HG02973 (cell line): ENCODE results near the gene UNC5B.

Source experiments
- ATAC-seq: cut with Tn5 transposase; IDR thresholded peaks from one replicate; pipeline ENCODE4 v1.9.1; 2021; ENCODE audit warnings: moderate library complexity; ENCODE audit not compliant: unreplicated experiment

UNC5B gene

GRCh38 chr10:71222601-71223346 is 10.4 kb downstream of the UNC5B start:
- ATAC-seq = no peak

DNA sequence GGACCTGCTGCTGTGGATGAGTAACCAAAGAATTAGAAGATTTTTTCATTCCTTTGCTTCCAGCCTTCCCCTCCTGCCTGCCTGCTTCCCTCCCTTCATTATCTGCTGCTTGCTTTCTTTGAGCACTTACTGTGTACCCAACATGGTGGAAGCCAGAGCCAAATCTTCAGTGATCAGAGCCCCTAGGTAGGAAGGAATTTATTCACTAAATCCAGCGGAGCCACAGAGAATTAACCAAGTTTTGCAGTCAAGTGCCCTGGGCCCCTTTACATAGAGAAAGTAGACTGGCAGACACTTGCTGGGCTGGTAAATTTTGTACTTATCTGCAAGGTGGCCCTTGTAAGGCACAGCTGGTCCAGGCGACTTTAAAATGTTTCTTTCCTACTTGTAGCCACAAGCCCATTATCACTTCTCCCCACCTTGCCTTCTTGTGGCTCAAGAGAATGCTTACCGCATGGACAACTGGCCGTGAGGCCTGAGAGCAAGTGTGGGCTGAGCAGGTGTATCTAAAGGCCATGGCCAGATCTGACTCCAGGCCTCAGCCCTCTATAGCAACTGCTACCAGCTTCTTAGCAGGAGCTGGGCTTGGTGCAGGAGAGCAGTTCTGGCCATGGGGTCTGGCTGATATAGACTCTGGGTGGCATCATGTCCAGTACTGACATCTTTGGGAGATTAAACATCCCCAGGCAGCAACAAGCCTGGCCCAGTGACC is 11.1 kb downstream of the UNC5B start:
- ATAC-seq = no peak

DNA sequence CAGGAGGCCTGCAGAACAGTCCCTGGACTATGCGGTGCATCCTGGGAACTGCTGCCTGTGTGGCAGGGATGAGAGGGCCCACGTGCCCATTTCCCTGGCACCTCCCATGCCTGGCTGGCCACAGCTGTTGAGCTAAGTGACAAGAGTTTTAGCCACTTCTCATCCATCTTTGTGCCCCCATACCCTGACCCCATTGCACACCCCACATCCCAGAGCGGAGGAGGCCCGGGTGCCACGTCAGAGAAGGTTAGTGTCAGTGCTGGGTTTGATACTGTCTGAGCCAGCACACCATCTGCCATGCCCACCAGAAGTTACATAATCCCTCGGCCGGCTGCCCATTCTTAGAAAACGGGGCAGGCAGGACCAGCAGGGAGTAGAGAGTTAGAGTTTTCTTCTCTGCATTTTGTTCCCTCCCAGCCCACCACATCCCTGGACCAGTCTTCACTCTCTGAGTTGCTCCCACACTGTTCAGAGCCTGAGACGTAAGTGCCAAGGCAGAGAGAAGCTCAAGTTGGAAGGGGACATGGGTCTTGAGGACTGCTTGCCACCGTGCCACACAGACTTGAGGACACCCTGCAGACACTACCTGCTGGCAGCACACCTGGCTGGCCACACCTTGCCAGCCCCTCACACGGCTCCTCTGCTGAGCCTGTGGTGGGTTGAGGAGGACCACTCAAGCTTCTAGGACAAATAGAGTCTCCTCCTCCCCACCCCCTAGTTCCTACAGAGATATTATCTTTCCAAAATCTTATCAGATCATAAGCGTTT is 13.1 kb downstream of the UNC5B start:
- ATAC-seq = no peak

GRCh38 chr10:71228875-71229675 is 16.7 kb downstream of the UNC5B start:
- ATAC-seq = no peak

GRCh38 chr10:71229726-71230655 is 17.6 kb downstream of the UNC5B start:
- no peak for ATAC-seq

- no peak for ATAC-seq
These were observed 18.3 kb downstream of the UNC5B start for GRCh38 chr10:71230656-71231025.

DNA sequence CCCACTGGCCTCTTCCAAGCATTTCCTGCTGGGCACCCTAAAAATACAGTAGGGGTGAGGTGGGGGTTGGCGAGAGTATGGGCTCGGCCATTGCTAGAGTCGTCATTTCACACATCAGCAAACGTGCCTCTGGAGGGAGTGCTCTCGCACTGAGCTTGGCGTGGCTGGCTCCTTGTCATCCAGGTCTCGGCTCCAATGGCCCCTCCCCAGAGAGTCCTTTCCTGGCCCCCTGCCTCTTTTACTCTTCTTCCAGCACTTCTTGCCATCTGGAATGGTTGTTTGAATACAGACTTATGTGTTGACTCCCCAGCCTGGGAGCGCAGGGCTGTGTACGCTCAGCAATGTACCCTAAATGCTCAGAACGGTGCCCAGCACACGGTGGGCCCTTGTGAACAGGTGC is 18.8 kb downstream of the UNC5B start:
- no peak for ATAC-seq

GRCh38 chr10:71232089-71232998 is 20.0 kb downstream of the UNC5B start:
- no peak for ATAC-seq

GRCh38 chr10:71233482-71233892 is 21.1 kb downstream of the UNC5B start:
- no peak for ATAC-seq

DNA sequence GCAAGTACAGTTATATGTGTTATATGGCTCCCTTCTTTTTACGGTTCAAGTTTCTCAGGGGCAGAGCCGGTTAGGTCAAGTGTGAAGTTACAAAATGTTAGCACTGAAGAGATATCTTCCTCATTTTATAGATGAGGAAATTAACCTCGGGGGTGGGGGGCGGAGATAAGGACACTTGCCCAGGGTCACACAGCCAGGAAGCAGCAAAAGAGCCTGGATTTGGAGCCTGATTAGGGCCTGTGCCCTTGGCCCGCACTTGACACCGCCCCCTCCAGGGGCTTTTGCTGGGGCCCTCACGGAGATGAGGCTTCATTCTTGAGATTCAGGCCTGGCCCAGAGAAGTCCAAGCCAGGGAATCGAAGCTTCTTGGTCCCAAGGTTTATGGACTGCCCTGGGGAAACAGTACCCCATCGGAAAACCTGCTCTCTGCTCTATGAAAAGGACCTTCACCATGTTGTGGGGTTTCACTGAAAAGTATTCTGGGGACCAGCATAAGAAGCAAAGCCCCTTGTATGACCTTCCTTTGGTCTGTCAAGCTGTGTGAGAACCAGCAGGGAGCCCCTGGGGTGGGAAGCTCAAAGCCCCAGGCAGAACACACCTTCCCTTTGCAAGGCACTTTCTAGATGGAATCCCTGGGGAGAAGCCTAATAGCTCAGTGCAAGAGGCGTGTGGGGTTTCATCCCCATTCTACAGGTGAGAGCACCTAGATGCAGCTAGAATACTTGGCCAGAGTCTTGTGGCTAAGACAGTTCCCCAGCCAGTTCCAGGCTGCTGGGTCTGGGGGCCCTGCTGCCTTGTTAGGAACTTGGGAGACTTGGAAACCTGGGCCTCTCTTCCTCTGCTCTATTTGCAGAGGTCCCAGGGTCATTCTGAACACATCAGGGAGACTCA is 21.9 kb downstream of the UNC5B start:
- ATAC-seq = no peak

DNA sequence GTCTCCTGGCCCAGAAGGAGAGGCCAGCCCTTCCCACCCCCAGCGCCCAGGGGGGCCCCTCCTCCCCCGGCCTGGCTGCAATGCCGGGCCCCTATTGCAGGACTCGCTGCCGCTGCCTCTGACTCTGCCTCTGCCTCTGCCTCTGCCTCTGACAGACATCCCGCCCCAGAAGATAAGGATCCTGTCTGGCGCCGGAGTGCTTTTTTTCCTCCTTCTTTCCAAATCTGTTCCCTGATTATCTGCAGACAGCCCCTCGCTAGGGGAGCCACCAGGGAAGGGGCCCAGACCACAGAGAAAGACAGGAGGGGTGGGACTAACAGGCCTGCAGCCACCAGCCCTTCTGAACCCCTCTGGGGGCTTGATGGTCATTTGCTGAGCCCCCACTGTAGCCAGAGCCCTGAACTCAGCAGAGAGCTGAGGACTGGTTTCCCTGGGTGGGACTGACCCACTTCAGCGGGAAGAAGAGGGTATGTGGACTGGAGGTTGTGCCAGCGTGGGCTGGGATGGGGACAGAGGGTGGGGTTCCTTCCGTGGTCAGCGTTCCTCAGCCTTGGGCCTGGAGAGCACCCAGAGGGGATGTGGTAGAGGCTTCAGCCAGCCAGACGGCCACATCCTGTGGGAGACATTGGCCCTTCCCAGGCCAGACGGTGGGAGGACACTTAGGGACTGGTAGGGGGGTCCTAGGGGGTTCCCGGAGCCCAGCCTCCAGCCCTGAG is 22.8 kb downstream of the UNC5B start:
- ATAC-seq = no peak

GRCh38 chr10:71235808-71236207 is 23.4 kb downstream of the UNC5B start:
- ATAC-seq = no peak

- no peak for ATAC-seq
These were observed 23.9 kb downstream of the UNC5B start for GRCh38 chr10:71236286-71236685.

GRCh38 chr10:71236822-71237682 is 24.7 kb downstream of the UNC5B start:
- ATAC-seq = no peak

DNA sequence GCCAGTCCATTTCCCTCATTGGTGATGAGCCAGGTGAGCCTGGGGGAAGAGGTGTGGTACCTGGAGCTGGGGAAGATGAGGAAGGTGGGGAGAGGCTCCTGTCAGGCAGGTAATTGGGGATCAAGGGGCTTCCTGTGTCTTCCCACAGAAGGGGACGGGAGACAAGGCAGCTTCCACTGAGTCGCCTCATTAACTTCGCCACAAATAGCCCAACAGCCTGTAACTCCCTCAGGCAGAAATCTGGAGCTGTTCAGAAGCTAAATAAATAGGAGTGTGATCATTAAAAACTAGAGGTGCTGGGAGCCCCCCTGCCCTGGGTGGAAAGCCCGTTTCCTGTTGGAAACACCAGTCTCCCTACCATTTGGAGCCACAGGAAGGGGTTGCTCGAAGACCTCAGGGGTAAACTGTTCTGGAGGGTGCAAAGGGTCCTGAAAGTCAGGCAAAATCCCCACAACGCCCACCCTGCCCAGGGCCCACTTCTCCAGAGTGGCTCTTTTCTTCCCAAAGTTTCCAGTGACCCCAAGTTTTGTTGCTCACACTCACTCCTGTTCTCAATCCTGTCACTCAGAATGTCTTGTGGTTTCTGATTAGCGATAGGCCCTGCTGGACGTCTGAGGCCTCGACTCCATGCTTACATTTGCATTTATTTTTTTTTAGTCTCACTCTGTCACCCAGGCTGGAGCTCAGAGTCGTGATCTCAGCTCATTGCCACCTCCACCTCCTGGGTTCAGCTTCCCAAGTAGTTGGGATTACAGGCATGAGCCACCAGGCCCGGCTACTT is 25.7 kb downstream of the UNC5B start:
- ATAC-seq = no peak

DNA sequence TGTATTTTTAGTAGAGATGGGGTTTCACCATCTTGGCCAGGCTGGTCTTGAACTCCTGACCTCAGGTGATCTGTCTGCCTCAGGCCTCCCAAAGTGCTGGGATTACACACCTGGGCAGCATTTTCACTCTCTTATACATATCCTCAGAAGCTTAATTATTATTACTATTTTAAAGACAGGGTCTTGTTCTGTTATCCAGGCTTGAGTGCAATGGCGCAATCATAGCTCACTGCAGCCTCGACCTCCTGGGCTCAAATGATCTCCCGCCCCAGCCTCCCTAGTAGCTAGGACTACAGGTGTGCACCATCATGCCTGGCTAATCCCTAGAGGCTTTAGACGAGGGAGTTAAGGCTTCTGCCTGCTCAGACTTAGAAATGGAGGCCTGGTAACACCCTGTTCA is 26.3 kb downstream of the UNC5B start:
- ATAC-seq = no peak
